Trophoblast cell (in vitro differentiated cells and primary cell): Measurements from ENCODE around the gene SERTAD1.
"Not testable (repeated sequence)": the region's sequence is repeated elsewhere in the genome, so short reads cannot be mapped to it uniquely, and the experiment has no call there.

Experiments
- DNase-seq, 2 donors: peaks; one replicate each; pipeline ENCODE4 v3.0.0-alpha.2; 2016
- H2AFZ ChIP-seq: 2 replicates; pipeline ENCODE4 v1.6.1; 2013; ENCODE audit warnings: low read length, moderate library complexity, mild to moderate bottlenecking; ENCODE audit not compliant: insufficient read depth, poor library complexity
- H2AK5ac ChIP-seq: 2 replicates; pipeline ENCODE4 v1.6.1; 2013; ENCODE audit warnings: mild to moderate bottlenecking, low read length
- H2BK120ac ChIP-seq: 2 replicates; pipeline ENCODE4 v1.6.1; 2013; ENCODE audit warnings: low read length, mild to moderate bottlenecking, moderate library complexity; ENCODE audit not compliant: insufficient read depth, poor library complexity
- H2BK12ac ChIP-seq: 2 replicates; pipeline ENCODE4 v1.6.1; 2013; ENCODE audit warnings: mild to moderate bottlenecking, low read length, moderate library complexity
- H2BK5ac ChIP-seq: 2 replicates; pipeline ENCODE4 v1.6.1; 2013; ENCODE audit warnings: low read length, low read depth, moderate library complexity, mild to moderate bottlenecking; ENCODE audit not compliant: poor library complexity
- H3K14ac ChIP-seq: 2 replicates; pipeline ENCODE4 v1.6.1; 2013; ENCODE audit warnings: mild to moderate bottlenecking, low read length
- H3K18ac ChIP-seq: 2 replicates; pipeline ENCODE4 v1.6.1; 2013; ENCODE audit warnings: mild to moderate bottlenecking, low read length
- H3K23ac ChIP-seq: 2 replicates; pipeline ENCODE4 v1.6.1; 2013; ENCODE audit warnings: low read length
- H3K27ac ChIP-seq: 2 replicates; pipeline ENCODE4 v1.5.1; 2013; ENCODE audit warnings: low read depth, mild to moderate bottlenecking, inconsistent platforms, low read length, moderate library complexity
- H3K27me3 ChIP-seq: 2 replicates; pipeline ENCODE4 v1.6.1; 2013; ENCODE audit warnings: inconsistent platforms, mild to moderate bottlenecking, low read length, moderate library complexity; ENCODE audit not compliant: insufficient read depth
- H3K36me3 ChIP-seq, 2 experiments: 1 replicate in 1 of 2; 2 replicates in 1 of 2; pipeline ENCODE4 v1.6.1; 2013; ENCODE audit warnings: low read length in 2 of 2, mild to moderate bottlenecking in 2 of 2, moderate library complexity in 1 of 2; ENCODE audit not compliant: insufficient read depth in 2 of 2, control insufficient read depth in 1 of 2
- H3K4ac ChIP-seq: 2 replicates; pipeline ENCODE4 v1.6.1; 2013; ENCODE audit warnings: low read depth, mild to moderate bottlenecking, low read length, moderate library complexity
- H3K4me1 ChIP-seq, 2 experiments: 1 replicate in 1 of 2; 2 replicates in 1 of 2; pipeline ENCODE4 v1.6.1; 2013; ENCODE audit warnings: low read length in 2 of 2, mild to moderate bottlenecking in 2 of 2, moderate library complexity in 1 of 2; ENCODE audit not compliant: insufficient read depth in 2 of 2, control insufficient read depth in 1 of 2
- H3K4me2 ChIP-seq: 2 replicates; pipeline ENCODE4 v1.6.1; 2013; ENCODE audit warnings: inconsistent platforms, mild to moderate bottlenecking, low read length, moderate library complexity
- H3K4me3 ChIP-seq: 2 replicates; pipeline ENCODE4 v1.5.1; 2013; ENCODE audit warnings: mild to moderate bottlenecking, low read depth, low read length, inconsistent platforms
- H3K79me1 ChIP-seq: one replicate; pipeline ENCODE4 v1.6.1; 2013; ENCODE audit warnings: low read length
- H3K79me2 ChIP-seq: 2 replicates; pipeline ENCODE4 v1.6.1; 2013; ENCODE audit warnings: low read length, mild to moderate bottlenecking; ENCODE audit not compliant: control insufficient read depth, insufficient read depth, poor library complexity
- H3K9ac ChIP-seq: 2 replicates; pipeline ENCODE4 v1.6.1; 2013; ENCODE audit warnings: mild to moderate bottlenecking, low read length
- H3K9me3 ChIP-seq: 2 replicates; pipeline ENCODE4 v1.6.1; 2013; ENCODE audit warnings: low read depth, mild to moderate bottlenecking, control low read depth, inconsistent platforms, low read length; ENCODE audit not compliant: insufficient read depth
- H4K12ac ChIP-seq: 2 replicates; pipeline ENCODE4 v1.6.1; 2013; ENCODE audit warnings: low read depth, mild to moderate bottlenecking, low read length, moderate library complexity
- H4K8ac ChIP-seq: 2 replicates; pipeline ENCODE4 v1.6.1; 2013; ENCODE audit warnings: low read depth, mild to moderate bottlenecking, low read length, moderate library complexity
- H4K91ac ChIP-seq: one replicate; pipeline ENCODE4 v1.6.1; 2013; ENCODE audit warnings: low read depth, mild to moderate bottlenecking, low read length, moderate library complexity
- WGBS: extraction: QIAGEN DNeasy Blood & Tissue Kit; methylation state at CpG from one replicate; pipeline ENCODE4 v1.1.7; 2013; ENCODE audit warnings: missing lambda C conversion rate; ENCODE audit not compliant: insufficient read length, insufficient coverage; ENCODE audit errors: extremely low coverage; 5-methylcytosine and 5-hydroxymethylcytosine counted together

SERTAD1 gene

GRCh38 chr19:40431698-40432097, 5.9 kb upstream of the SERTAD1 start:
- no peak for DNase-seq
- WGBS: no CpG with 5 or more reads among the region's 3 CpGs
- Histone ChIP-seq H3K9ac (no peak overlapping the region), H3K79me2 (no peaks in the 10 kb centered on the region), H4K8ac (no peak overlapping the region), H3K4me1 (peaks cover 4 to 7% of the 10 kb centered on the region in 2 experiments), H3K14ac (no peak overlapping the region), H3K4me2 (no peak overlapping the region), H3K23ac (no peak overlapping the region), H2BK12ac (no peak overlapping the region), H3K9me3 (no peaks in the 10 kb centered on the region), H3K36me3 (no peaks in the 10 kb centered on the region), H4K91ac (peak overlapping the region; percentile 24), H3K79me1 (peaks cover 15% of the 10 kb centered on the region), H3K4ac (no peak overlapping the region), H4K12ac (no peak overlapping the region), H3K27me3 (no peaks in the 10 kb centered on the region), H3K4me3 (no peak overlapping the region), H2AFZ (no peak overlapping the region), H2AK5ac (no peak overlapping the region), H2BK120ac (no peak overlapping the region), H3K27ac (no peak overlapping the region), H2BK5ac (no peak overlapping the region), H3K18ac (no peak overlapping the region)

- H2BK5ac ChIP-seq, H3K36me3 ChIP-seq, H4K91ac ChIP-seq, H3K14ac ChIP-seq, H3K9ac ChIP-seq, H2BK120ac ChIP-seq, H3K9me3 ChIP-seq, DNase-seq, H3K18ac ChIP-seq, H3K79me2 ChIP-seq, H3K4ac ChIP-seq, H4K12ac ChIP-seq, H3K27me3 ChIP-seq, H2AK5ac ChIP-seq, H3K4me2 ChIP-seq, H2AFZ ChIP-seq, H3K4me3 ChIP-seq, H3K27ac ChIP-seq, H3K23ac ChIP-seq, H3K4me1 ChIP-seq, H2BK12ac ChIP-seq, H4K8ac ChIP-seq: not testable (repeated sequence)
- H3K79me1 ChIP-seq: peaks cover 22% of the 10 kb centered on the region
- no CpG with 5 or more reads among the region's 10 CpGs for WGBS
These were observed 4.5 kb upstream of the SERTAD1 start for GRCh38 chr19:40430242-40430641.

GRCh38 chr19:40428197-40428596, 2.4 kb upstream of the SERTAD1 start:
- not testable (repeated sequence) for H3K27ac ChIP-seq, H3K9ac ChIP-seq
- no CpG with 5 or more reads among the region's 7 CpGs for WGBS

GRCh38 chr19:40424637-40425449, 949 bp downstream of the SERTAD1 start:
- peaks cover 15% of the 10 kb centered on the region for H3K79me2 ChIP-seq
- peak in 1 of 2 donors; percentile 27 for DNase-seq
- H2AFZ ChIP-seq: peak overlapping the region; percentile 32
- H3K36me3 ChIP-seq: peaks cover 10% of the 10 kb centered on the region in 2 experiments
- no CpG with 5 or more reads among the region's 28 CpGs for WGBS
- H2BK12ac ChIP-seq: peak overlapping the region; percentile 19
- peak overlapping the region; percentile 82 for H4K8ac ChIP-seq
- peak overlapping the region; percentile 94 for H3K4me2 ChIP-seq
- H3K14ac ChIP-seq: peak overlapping the region; percentile 83
- H3K79me1 ChIP-seq: peaks cover 19% of the 10 kb centered on the region
- H3K27me3 ChIP-seq: no peaks in the 10 kb centered on the region
- H4K91ac ChIP-seq: peak overlapping the region; percentile 80
- H3K9ac ChIP-seq: peak overlapping the region; percentile 88
- peak overlapping the region; percentile 99 for H3K27ac ChIP-seq
- no peak overlapping the region for H3K23ac ChIP-seq
- H3K4ac ChIP-seq: peak overlapping the region; percentile 59
- no peaks in the 10 kb centered on the region for H3K9me3 ChIP-seq
- peak overlapping the region; percentile 60 for H3K18ac ChIP-seq
- peaks cover 5 to 10% of the 10 kb centered on the region in 2 experiments for H3K4me1 ChIP-seq
- H2BK120ac ChIP-seq: peak overlapping the region; percentile 27
- H3K4me3 ChIP-seq: peak overlapping the region; percentile 79
- H2BK5ac ChIP-seq: peak overlapping the region; percentile 98
- peak overlapping the region; percentile 9 for H4K12ac ChIP-seq
- peak overlapping the region; percentile 40 for H2AK5ac ChIP-seq

More at GRCh38 chr19:40428197-40428596, 2.4 kb upstream of the SERTAD1 start:
- H3K9me3 ChIP-seq, H3K4me1 ChIP-seq, H3K23ac ChIP-seq, H3K27me3 ChIP-seq, H4K91ac ChIP-seq, H3K18ac ChIP-seq, H2AK5ac ChIP-seq, H4K8ac ChIP-seq, H3K36me3 ChIP-seq, H4K12ac ChIP-seq, H2BK12ac ChIP-seq, H2BK120ac ChIP-seq, H3K4me3 ChIP-seq, H3K14ac ChIP-seq, H3K4me2 ChIP-seq, H2BK5ac ChIP-seq, DNase-seq, H3K4ac ChIP-seq, H2AFZ ChIP-seq: not testable (repeated sequence)
- H3K79me2 ChIP-seq: peaks cover 12% of the 10 kb centered on the region
- peaks cover 22% of the 10 kb centered on the region for H3K79me1 ChIP-seq
